Ishikawa (cell line): ENCODE data around the gene EXOC4.

ENCODE experiments used
- CEBPB ChIP-seq: IDR thresholded peaks from 2 replicates; pipeline ENCODE4 v1.6.1; 2012
- CREB1 ChIP-seq: IDR thresholded peaks from 2 replicates; pipeline ENCODE4 v1.6.1; 2012; ENCODE audit warnings: low read depth
- EP300 ChIP-seq: IDR thresholded peaks from 2 replicates; pipeline ENCODE4 v1.6.1; 2012; ENCODE audit warnings: borderline replicate concordance
- MAX ChIP-seq: IDR thresholded peaks from 2 replicates; pipeline ENCODE4 v1.6.1; 2012
- NFIC ChIP-seq: IDR thresholded peaks from 2 replicates; pipeline ENCODE4 v1.6.1; 2012
- RAD21 ChIP-seq: IDR thresholded peaks from 2 replicates; pipeline ENCODE4 v1.6.1; 2012; ENCODE audit warnings: low read depth
- REST ChIP-seq: IDR thresholded peaks from 2 replicates; pipeline ENCODE4 v1.6.1; 2012; ENCODE audit warnings: low read depth, mild to moderate bottlenecking
- TAF1 ChIP-seq: IDR thresholded peaks from 2 replicates; pipeline ENCODE4 v1.6.1; 2012; ENCODE audit warnings: low read depth, mild to moderate bottlenecking
- TCF12 ChIP-seq: IDR thresholded peaks from 2 replicates; pipeline ENCODE4 v1.6.1; 2012; ENCODE audit warnings: low read depth
- TEAD4 ChIP-seq: IDR thresholded peaks from 2 replicates; pipeline ENCODE4 v1.6.1; 2012
- USF1 ChIP-seq: IDR thresholded peaks from 2 replicates; pipeline ENCODE4 v1.6.1; 2012
- YY1 ChIP-seq: IDR thresholded peaks from 2 replicates; pipeline ENCODE4 v1.6.1; 2012; ENCODE audit warnings: low read depth

- TF ChIP-seq YY1 (no peak), CEBPB (no peak), REST (no peak), TAF1 (no peak), EP300 (no peak), MAX (no peak), RAD21 (no peak), TEAD4 (no peak), NFIC (no peak), USF1 (no peak), CREB1 (no peak), TCF12 (no peak)
These were observed 257.6 kb downstream of the EXOC4 start for GRCh38 chr7:133510326-133511055.
